Measurements from ENCODE around the gene STAT3.
"Not testable (repeated sequence)": the region's sequence is repeated elsewhere in the genome, so short reads cannot be mapped to it uniquely, and the experiment has no call there.

DNA sequence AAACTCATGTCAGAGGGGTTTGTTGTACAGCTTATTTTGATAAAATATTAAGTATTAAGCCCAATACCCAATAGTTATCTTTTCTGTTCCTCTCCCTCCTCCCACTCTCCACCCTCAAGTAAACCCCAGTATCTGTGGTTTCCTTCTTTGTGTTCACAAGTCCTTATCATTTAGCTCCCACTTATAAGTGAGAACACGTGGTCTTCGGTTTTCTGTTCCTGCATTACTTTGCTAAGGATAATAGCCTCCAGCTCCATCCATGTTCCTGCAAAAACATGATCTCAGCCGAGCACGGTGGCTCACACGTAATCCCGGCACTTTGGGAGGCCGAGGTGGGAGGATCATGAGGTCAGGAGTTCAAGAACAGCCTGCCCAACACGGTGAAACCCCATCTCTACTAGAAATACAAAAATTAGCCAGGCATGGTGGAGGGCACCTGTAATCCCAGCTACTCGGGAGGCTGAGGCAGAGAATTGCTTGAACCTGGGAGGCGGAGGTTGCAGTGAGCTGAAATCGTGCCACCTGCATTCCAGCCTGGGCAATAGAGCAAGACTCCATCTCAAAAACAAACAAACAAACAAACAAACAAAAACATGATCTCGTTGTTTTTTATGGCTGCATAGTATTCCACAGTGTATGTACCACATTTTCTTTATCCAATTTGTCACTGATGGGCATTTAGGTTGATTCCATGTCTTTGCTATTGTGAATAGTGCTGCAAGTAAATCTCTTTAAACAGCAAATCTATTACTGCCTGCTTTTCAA lies 19.3 kb downstream of the STAT3 start:
- TF ChIP-seq, protein P1, sequence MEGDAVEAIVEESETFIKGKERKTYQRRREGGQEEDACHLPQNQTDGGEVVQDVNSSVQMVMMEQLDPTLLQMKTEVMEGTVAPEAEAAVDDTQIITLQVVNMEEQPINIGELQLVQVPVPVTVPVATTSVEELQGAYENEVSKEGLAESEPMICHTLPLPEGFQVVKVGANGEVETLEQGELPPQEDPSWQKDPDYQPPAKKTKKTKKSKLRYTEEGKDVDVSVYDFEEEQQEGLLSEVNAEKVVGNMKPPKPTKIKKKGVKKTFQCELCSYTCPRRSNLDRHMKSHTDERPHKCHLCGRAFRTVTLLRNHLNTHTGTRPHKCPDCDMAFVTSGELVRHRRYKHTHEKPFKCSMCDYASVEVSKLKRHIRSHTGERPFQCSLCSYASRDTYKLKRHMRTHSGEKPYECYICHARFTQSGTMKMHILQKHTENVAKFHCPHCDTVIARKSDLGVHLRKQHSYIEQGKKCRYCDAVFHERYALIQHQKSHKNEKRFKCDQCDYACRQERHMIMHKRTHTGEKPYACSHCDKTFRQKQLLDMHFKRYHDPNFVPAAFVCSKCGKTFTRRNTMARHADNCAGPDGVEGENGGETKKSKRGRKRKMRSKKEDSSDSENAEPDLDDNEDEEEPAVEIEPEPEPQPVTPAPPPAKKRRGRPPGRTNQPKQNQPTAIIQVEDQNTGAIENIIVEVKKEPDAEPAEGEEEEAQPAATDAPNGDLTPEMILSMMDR (conservative IDR thresholded peaks at IDR 0.05; ENCODE audit: low read length), result not testable (repeated sequence)
- not testable (repeated sequence) for TF ChIP-seq EZH2phosphoT487 (IDR thresholded peaks at IDR 0.05; ENCODE audit: borderline replicate concordance, low read depth, low read length)
